AG09309 (cell line): ENCODE measurements around the gene CSNK2A3.

Experiments used
- DNase-seq: peaks from one replicate; pipeline ENCODE4 v3.0.0-alpha.2; 2010; ENCODE audit warnings: low read depth
- H3K4me3 ChIP-seq: 2 replicates; pipeline ENCODE4 v1.5.1; 2011; ENCODE audit warnings: mild to moderate bottlenecking, low read depth, low read length, moderate library complexity; ENCODE audit not compliant: control insufficient read depth
- TF ChIP-seq, protein P1 (sequence below): IDR thresholded peaks from 2 replicates; pipeline ENCODE4 v1.5.1; 2011; ENCODE audit warnings: mild to moderate bottlenecking, low read depth, low read length, inconsistent platforms; ENCODE audit not compliant: insufficient read depth, control insufficient read depth; ENCODE audit errors: missing control alignments

The CSNK2A3 gene

DNA sequence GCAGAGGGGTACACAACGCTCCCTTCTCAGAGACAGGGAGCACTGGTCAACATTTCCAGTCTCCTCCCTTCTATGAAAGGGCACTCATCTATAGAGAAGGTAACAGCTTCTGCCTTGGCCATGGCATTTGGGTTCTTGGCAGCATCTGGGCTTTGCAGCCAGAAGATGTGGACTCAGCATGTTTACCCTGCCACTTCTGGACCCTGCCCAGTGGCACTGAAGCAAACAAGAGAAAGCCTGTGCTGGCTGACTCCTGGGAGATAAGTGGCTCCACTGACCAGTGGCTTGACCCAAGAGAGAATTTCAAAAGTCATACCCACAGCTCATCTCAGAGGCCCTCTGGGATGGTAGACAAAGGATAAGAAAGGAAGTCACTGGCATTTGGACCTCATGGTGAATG is 8.0 kb downstream of the CSNK2A3 start:
- DNase-seq: no peak
- no peak overlapping the region for H3K4me3 ChIP-seq
- TF ChIP-seq, protein P1, sequence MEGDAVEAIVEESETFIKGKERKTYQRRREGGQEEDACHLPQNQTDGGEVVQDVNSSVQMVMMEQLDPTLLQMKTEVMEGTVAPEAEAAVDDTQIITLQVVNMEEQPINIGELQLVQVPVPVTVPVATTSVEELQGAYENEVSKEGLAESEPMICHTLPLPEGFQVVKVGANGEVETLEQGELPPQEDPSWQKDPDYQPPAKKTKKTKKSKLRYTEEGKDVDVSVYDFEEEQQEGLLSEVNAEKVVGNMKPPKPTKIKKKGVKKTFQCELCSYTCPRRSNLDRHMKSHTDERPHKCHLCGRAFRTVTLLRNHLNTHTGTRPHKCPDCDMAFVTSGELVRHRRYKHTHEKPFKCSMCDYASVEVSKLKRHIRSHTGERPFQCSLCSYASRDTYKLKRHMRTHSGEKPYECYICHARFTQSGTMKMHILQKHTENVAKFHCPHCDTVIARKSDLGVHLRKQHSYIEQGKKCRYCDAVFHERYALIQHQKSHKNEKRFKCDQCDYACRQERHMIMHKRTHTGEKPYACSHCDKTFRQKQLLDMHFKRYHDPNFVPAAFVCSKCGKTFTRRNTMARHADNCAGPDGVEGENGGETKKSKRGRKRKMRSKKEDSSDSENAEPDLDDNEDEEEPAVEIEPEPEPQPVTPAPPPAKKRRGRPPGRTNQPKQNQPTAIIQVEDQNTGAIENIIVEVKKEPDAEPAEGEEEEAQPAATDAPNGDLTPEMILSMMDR: no peak

DNA sequence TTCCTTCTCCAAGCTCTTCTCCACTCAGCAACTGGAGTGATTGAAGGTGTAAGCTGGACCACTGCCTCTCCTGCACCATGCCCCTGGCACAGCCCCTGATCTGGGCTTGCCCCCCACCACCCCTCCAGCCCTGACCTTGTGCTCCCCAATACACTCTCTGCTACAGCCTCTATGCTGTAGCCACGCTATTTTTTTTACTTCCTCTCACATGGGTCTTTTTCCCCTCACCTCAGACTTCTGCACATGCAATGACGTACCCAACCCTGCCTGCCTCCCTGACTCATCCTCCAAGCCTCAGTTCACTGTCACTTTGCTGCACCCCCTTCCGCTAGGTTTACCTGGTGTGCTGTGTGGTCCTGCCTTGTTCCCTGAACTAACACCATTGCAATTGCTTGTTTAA is 9.0 kb downstream of the CSNK2A3 start:
- no peak overlapping the region for H3K4me3 ChIP-seq
- no peak for DNase-seq
- TF ChIP-seq, protein P1: no peak

DNA sequence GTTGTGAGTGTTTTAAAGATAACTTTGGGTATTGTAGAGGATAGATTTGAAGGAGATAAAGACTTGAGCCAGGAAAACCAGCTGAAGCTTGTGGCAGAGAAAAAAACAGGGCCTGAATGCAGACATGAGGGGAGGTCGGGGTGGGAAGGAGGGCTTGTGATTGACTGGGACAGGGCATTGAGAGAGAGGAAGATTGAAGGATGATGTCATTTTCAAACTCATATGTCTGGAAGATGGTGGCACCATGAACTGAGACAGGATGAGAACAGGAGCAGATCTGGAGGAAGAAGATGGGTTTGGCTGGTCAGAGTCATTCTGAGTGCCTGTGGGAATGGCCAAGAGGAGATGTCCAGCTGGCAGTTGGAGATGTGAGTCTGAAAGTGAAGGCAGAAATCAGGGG is 14.7 kb downstream of the CSNK2A3 start:
- TF ChIP-seq, protein P1: no peak
- no peak overlapping the region for H3K4me3 ChIP-seq
- DNase-seq: no peak

DNA sequence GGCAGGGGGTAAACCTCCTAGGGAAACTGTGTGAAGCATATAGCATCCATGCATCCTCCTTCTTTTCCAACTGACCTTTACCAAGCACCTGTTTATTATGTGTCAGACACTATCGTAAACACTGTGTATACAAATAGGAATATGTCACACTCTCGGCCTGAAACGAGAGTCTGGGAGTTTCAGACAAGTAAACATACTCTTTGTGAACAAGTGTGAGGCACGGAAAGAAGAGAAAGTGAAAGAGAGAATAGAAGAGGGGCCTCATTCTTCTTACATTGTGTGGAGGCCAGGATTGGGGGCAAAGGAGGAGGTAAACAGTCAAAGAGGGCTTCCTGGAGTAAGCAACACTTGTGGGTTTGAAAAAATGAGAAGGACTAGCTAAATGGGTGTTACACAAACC is 16.4 kb downstream of the CSNK2A3 start:
- TF ChIP-seq, protein P1: no peak
- H3K4me3 ChIP-seq: no peak overlapping the region
- DNase-seq: no peak

DNA sequence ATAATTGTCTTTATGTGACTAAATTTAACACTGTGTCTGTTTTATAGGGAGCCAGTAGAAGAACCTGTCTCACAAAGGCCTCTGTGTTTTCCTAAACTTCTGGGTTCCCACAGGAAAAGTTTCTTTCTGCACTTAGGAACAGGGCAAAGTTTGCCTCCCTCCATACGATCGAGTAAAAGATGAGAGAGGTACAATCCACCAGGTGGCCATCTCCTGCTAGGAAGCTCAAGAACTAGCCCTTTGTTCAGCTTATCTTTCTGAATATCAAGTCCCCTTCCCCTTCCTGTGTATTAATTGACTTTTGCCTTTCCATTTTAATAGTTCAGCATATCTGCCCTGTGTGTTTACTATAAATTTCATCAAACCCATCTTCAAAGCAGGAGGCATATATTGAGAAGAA is 18.0 kb downstream of the CSNK2A3 start:
- TF ChIP-seq, protein P1: no peak
- no peak for DNase-seq
- H3K4me3 ChIP-seq: no peak overlapping the region

DNA sequence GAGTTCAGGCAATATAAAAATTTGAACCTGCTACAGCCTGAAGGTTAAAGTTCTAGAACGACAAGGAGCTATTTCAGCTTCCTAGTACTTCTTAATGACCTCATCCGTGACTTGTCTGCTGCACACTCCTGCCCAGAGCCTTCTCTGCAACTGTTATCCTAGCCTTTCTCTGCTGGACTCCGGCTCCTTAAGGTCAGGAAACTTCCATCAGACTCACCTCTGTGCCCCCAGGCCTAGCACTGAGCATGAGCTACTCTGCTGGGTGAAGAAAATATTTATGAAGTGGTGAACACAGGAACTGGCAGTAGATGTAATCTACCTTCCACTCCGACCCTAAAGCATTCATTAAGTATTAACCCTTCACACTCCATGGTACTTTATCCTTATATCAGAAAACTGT is 18.4 kb downstream of the CSNK2A3 start:
- TF ChIP-seq, protein P1: no peak
- DNase-seq: no peak
- H3K4me3 ChIP-seq: no peak overlapping the region

DNA sequence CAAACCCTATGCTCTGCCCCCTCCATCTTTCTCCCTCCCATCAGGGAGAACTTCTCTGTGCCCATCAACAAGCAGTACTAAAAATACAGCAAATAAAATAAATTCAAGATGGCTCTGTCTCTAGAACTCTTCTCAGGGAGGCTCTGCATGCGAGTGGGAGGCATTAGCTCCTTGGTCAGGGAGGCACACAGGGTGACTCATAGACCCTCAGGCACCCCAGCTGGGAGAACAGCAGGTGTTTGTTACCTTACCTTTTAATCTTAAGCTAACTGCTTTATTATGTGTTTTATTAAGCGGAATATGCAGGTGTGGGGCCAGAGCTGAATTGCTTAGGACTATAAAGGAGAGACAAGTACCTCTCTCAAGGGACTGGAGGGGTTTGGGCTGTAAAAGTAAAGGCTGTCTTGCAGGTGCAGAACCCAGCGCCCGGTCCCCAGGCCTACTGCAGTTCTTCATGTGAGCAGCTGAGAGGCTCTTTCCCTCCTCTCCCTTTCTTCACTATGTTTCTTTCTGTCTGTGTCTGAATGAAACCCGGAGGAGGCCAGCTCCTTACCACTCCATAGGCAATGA is 20.8 kb downstream of the CSNK2A3 start:
- TF ChIP-seq, protein P1: no peak
- no peak overlapping the region for H3K4me3 ChIP-seq
- no peak for DNase-seq
